ENCODE results near the gene GAK. TPM values are rescaled to one million over a fixed set of nuclear protein-coding genes. Genes with fewer than 3 reads are reported as not detected.
"Not testable (repeated sequence)": the region's sequence is repeated elsewhere in the genome, so short reads cannot be mapped to it uniquely, and the experiment has no call there.

The GAK gene
- total RNA-seq, 2 experiments from 2014 or later: 97.0 to 101 TPM

GRCh38 chr4:946517-947471, 14.7 kb upstream of the GAK start:
- no peak for DNase-seq
- CTCF ChIA-PET: no interaction called here
- no peak overlapping the region for H3K4me3 Mint-ChIP-seq
- POLR2A ChIA-PET: no interaction called here
- no peaks in the 10 kb centered on the region for H3K4me1 Mint-ChIP-seq (ENCODE audit: low read depth)
- no peaks in the 10 kb centered on the region for H3K27me3 Mint-ChIP-seq
- intact Hi-C loops (cut with micrococcal nuclease): no loop called here
- no peak overlapping the region for H3K27ac Mint-ChIP-seq
- no peaks in the 10 kb centered on the region for H3K36me3 Mint-ChIP-seq
- H3K9me3 Mint-ChIP-seq: no peaks in the 10 kb centered on the region

DNA sequence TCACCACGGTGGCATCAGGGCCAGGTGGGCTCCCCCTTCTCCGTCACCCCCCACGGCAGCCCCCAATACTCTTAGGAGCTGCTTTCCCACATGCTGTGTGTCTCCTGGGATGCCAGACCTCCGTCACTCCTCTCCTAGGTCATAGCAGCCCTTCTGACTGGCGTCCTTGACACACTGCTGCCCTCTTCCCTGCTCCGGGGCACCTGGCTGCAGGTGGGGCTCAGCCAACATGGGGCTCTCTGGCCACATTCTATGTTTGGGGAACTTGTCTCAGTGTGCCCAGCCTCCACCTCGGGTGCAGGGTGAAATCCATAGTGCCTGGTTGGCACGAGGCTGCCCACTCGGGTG, 14.0 kb upstream of the GAK start:
- intact Hi-C loops (cut with micrococcal nuclease): no loop called here
- Mint-ChIP-seq H3K4me1 (ENCODE audit: low read depth) (no peaks in the 10 kb centered on the region), H3K9me3 (no peaks in the 10 kb centered on the region), H3K36me3 (no peaks in the 10 kb centered on the region), H3K27ac (no peak overlapping the region), H3K27me3 (no peaks in the 10 kb centered on the region), H3K4me3 (no peak overlapping the region)
- CTCF ChIA-PET: no interaction called here
- no peak for DNase-seq
- POLR2A ChIA-PET: no interaction called here

- H3K36me3 Mint-ChIP-seq: no peaks in the 10 kb centered on the region
- no peak for DNase-seq
- intact Hi-C loops (cut with micrococcal nuclease): no loop called here
- no peaks in the 10 kb centered on the region for H3K9me3 Mint-ChIP-seq
- ChIA-PET CTCF (interaction anchor here (0.6 kb wide), 1 partner anchor 368 kb away, joined by 3 read pairs; no protein-coding TSS in a partner anchor), POLR2A (no interaction called here)
- no peak overlapping the region for H3K4me3 Mint-ChIP-seq
- no peaks in the 10 kb centered on the region for H3K27me3 Mint-ChIP-seq
- no peaks in the 10 kb centered on the region for H3K4me1 Mint-ChIP-seq (ENCODE audit: low read depth)
- no peak overlapping the region for H3K27ac Mint-ChIP-seq
Observed at GRCh38 chr4:945274-946102, 13.4 kb upstream of the GAK start.

GRCh38 chr4:939508-939907, 7.4 kb upstream of the GAK start:
- H3K27me3 Mint-ChIP-seq; H3K9me3 Mint-ChIP-seq; DNase-seq; POLR2A ChIA-PET; intact Hi-C loops (cut with micrococcal nuclease); H3K4me3 Mint-ChIP-seq; H3K4me1 Mint-ChIP-seq (ENCODE audit: low read depth); H3K27ac Mint-ChIP-seq; CTCF ChIA-PET; H3K36me3 Mint-ChIP-seq: not testable (repeated sequence)

- Mint-ChIP-seq H3K27ac (peak overlapping the region; percentile 80), H3K4me1 (ENCODE audit: low read depth) (peaks cover 42% of the 10 kb centered on the region), H3K4me3 (peak overlapping the region; percentile 97), H3K27me3 (no peaks in the 10 kb centered on the region), H3K9me3 (no peaks in the 10 kb centered on the region), H3K36me3 (peaks cover 4% of the 10 kb centered on the region)
- CTCF ChIA-PET: interaction anchor here (0.9 to 3.5 kb wide), 5 partner anchors 11 to 190 kb away, joined by 4 to 15 read pairs (median 6); partner anchors contain the start of gene IDUA
- DNase-seq: no peak
- POLR2A ChIA-PET: interaction anchor here (0.7 to 2.0 kb wide), 6 partner anchors 9 to 358 kb away, joined by 3 to 10 read pairs (median 4); partner anchors contain the start of gene IDUA
- intact Hi-C loops (cut with micrococcal nuclease): loop anchor here (1.0 to 5.0 kb wide), 6 partner anchors 41 to 414 kb away; partner anchors contain the start of genes DGKQ, FGFRL1, IDUA and UVSSA
Observed at GRCh38 chr4:932713-933070, 576 bp upstream of the GAK start.

DNA sequence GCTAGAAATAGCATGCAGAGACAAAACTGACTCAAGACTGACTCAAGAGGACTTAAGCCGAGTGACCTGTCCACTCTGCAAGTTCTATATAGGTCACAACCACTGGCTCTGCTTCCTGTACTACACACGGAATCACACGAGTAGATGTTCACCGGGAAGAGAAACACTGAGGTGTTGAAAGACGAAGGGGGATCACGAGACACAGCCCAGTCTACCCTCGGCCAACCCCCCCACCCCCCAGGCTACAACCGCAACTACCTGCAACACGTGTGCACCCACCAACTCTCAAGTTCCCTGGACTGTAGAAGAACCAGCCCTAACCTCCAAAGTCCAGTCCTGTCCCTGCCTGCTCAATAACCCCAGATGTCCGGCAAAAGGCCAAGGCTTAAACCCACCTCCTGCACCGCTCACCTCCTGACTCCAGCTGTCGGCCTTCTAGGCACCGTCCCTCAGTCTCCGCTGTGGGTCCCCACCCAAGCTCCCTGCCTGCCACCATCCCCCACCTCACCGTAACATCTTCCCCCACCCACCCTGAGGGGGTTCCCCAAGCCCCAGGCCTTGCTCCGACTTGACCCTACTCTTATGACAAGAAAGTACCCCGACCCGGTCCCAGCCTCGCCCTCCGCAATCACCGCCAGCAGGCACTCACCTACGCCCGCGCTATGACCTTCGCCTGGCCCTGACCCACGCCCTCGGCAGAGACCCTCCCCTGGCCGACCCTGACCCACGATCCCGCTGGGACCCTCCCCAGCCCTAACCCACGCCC, 739 bp downstream of the GAK start:
- DNase-seq: peak; percentile 30
- Mint-ChIP-seq H3K4me3 (peak overlapping the region; percentile 97), H3K36me3 (peaks cover 3% of the 10 kb centered on the region), H3K4me1 (ENCODE audit: low read depth) (peaks cover 42% of the 10 kb centered on the region), H3K9me3 (no peaks in the 10 kb centered on the region), H3K27me3 (no peaks in the 10 kb centered on the region), H3K27ac (peak overlapping the region; percentile 80)
- CTCF ChIA-PET: interaction anchor here (0.7 to 3.5 kb wide), 4 partner anchors 52 to 189 kb away, joined by 3 to 15 read pairs (median 6); partner anchors contain the start of gene IDUA
- intact Hi-C loops (cut with micrococcal nuclease): loop anchor here (5.0 kb wide), 1 partner anchor 81 kb away; the partner anchor contains the start of gene FGFRL1
- POLR2A ChIA-PET: interaction anchor here (0.8 to 2.0 kb wide), 6 partner anchors 8 to 789 kb away, joined by 3 to 10 read pairs (median 4); partner anchors contain the start of genes IDUA, TACC3 and TMEM129

GRCh38 chr4:930827-931193, 1.3 kb downstream of the GAK start:
- ChIA-PET POLR2A (interaction anchor here (0.9 to 2.0 kb wide), 3 partner anchors 51 to 256 kb away, joined by 3 to 10 read pairs (median 4); partner anchors contain the start of genes ATP5ME and MYL5), CTCF (interaction anchor here (3.5 kb wide), 1 partner anchor 57 kb away, joined by 15 read pairs; the partner anchor contains the start of gene IDUA)
- Mint-ChIP-seq H3K27ac (peak overlapping the region; percentile 80), H3K9me3 (no peaks in the 10 kb centered on the region), H3K4me1 (ENCODE audit: low read depth) (peaks cover 45% of the 10 kb centered on the region), H3K4me3 (peak overlapping the region; percentile 97), H3K27me3 (no peaks in the 10 kb centered on the region), H3K36me3 (peaks cover 1% of the 10 kb centered on the region)
- DNase-seq: no peak
- intact Hi-C loops (cut with micrococcal nuclease): loop anchor here (1.0 to 5.0 kb wide), 2 partner anchors 9 to 81 kb away; partner anchors contain the start of gene FGFRL1

DNA sequence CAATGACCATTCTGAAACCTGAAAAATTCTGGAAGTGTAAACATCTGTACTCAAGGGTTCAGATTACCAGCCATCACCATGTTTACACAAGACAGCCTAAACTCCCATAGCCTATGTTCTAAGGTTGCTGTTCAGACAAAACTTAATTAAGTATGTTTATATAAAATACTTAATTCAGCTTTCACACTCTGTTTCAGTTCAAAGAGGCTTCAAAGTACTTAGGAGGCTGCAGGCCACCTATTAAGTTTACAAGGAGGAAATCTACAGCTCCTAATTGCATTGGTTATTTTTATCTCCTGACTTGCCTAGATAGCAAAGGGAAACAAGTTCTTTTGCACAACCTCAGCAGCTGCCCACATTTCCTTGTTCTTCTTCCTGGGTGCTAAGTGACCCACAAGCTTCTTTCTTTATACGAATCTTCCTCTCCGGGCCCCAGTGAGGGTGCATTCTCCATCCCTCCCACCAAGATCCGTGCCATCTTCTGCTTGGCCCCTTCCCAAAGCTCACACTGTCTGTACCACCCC, 2.0 kb downstream of the GAK start:
- Mint-ChIP-seq H3K27ac (peak overlapping the region; percentile 80), H3K4me1 (ENCODE audit: low read depth) (peaks cover 46% of the 10 kb centered on the region), H3K36me3 (peaks cover 1% of the 10 kb centered on the region), H3K4me3 (peak overlapping the region; percentile 97), H3K27me3 (no peaks in the 10 kb centered on the region), H3K9me3 (no peaks in the 10 kb centered on the region)
- intact Hi-C loops (cut with micrococcal nuclease): loop anchor here (1.0 to 5.0 kb wide), 2 partner anchors 8 to 82 kb away; partner anchors contain the start of gene FGFRL1
- ChIA-PET CTCF (interaction anchor here (0.8 to 3.5 kb wide), 2 partner anchors 57 to 188 kb away, joined by 3 to 15 read pairs; partner anchors contain the start of gene IDUA), POLR2A (interaction anchor here (0.9 to 1.1 kb wide), 2 partner anchors 51 to 256 kb away, joined by 3 to 4 read pairs; partner anchors contain the start of genes ATP5ME and MYL5)
- DNase-seq: no peak

- Mint-ChIP-seq H3K36me3 (peaks cover 1% of the 10 kb centered on the region), H3K4me3 (no peak overlapping the region), H3K4me1 (ENCODE audit: low read depth) (peaks cover 55% of the 10 kb centered on the region), H3K27me3 (no peaks in the 10 kb centered on the region), H3K27ac (no peak overlapping the region), H3K9me3 (no peaks in the 10 kb centered on the region)
- intact Hi-C loops (cut with micrococcal nuclease): no loop called here
- POLR2A ChIA-PET: no interaction called here
- DNase-seq: no peak
- CTCF ChIA-PET: interaction anchor here (0.8 to 3.5 kb wide), 2 partner anchors 58 to 187 kb away, joined by 3 to 15 read pairs; partner anchors contain the start of gene IDUA
Observed at GRCh38 chr4:929096-929765, 2.9 kb downstream of the GAK start.

DNA sequence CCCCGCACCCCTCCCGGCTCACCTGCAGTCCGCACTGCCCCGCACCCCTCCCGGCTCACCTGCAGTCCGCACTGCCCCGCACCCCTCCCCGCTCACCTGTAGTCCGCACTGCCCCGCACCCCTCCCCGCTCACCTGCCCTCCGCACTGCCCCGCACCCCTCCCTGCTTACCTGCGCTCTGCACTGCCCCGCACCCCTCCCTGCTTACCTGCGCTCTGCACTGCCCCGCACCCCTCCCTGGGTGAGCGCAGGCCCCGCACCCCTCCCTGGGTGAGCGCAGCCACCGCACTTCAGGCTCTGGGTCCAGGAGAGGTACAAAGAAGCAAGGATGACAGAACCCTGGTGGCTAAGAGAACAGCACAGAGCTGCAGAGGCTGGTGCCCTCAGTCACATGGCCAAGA, 4.5 kb downstream of the GAK start:
- intact Hi-C loops (cut with micrococcal nuclease); H3K36me3 Mint-ChIP-seq; H3K4me3 Mint-ChIP-seq; POLR2A ChIA-PET; DNase-seq; H3K27me3 Mint-ChIP-seq; H3K27ac Mint-ChIP-seq; H3K9me3 Mint-ChIP-seq; CTCF ChIA-PET: not testable (repeated sequence)
- H3K4me1 Mint-ChIP-seq (ENCODE audit: low read depth): peaks cover 57% of the 10 kb centered on the region

Measured in activated CD4-positive, alpha-beta memory T cell treated with anti-CD3 and anti-CD28 coated beads for 36 hours (primary cell).